Measurements from ENCODE around the gene C12orf42. TPM values are rescaled to one million over a fixed set of nuclear protein-coding genes. Genes with fewer than 3 reads are reported as not detected.
A peak's percentile ranks its signal among the peaks of the same experiment; 100 is the strongest.

C12orf42 gene
- total and polyA plus RNA-seq, 4 experiments from 2014 or later, result 4.5 to 12.8 (median 6.5) TPM

GRCh38 chr12:103354403-103354802, 141.4 kb downstream of the C12orf42 start:
- Histone ChIP-seq H3K4me1 (ENCODE audit: insufficient read depth, low read length) (no peaks in the 10 kb centered on the region), H3K36me3 (ENCODE audit: insufficient read depth, low read length) (no peaks in the 10 kb centered on the region), H3K27ac (ENCODE audit: low read depth, low read length) (no peak overlapping the region), H3K4me3 (ENCODE audit: low read length in 2 of 2) (no peak overlapping the region), H3K27me3 (ENCODE audit: insufficient read depth, low read length) (no peaks in the 10 kb centered on the region), H3K9me3 (ENCODE audit: control insufficient read depth in 1 of 2, low read length in 2 of 2) (no peaks in the 10 kb centered on the region)
- H3K27me3 Mint-ChIP-seq, result no peaks in the 10 kb centered on the region
- peaks cover 7 to 50% of the 10 kb centered on the region in 2 donors for H3K36me3 Mint-ChIP-seq
- no peak overlapping the region for H3K4me3 Mint-ChIP-seq
- no peak overlapping the region for H3K27ac Mint-ChIP-seq
- intact Hi-C loops (cut with micrococcal nuclease), result no loop called here
- H3K4me1 Mint-ChIP-seq, result peaks cover 0 to 8% (median 1%) of the 10 kb centered on the region in 4 donors
- no peak for DNase-seq
- peaks cover 0 to 7% (median under 1%) of the 10 kb centered on the region in 8 donors for H3K9me3 Mint-ChIP-seq
- ChIA-PET POLR2A (ENCODE audit: partially characterized antibody) (no interaction called here), CTCF (ENCODE audit: partially characterized antibody) (no interaction called here)

GRCh38 chr12:103353913-103354312, 141.9 kb downstream of the C12orf42 start:
- Histone ChIP-seq H3K36me3 (ENCODE audit: insufficient read depth, low read length) (no peaks in the 10 kb centered on the region), H3K27me3 (ENCODE audit: insufficient read depth, low read length) (no peaks in the 10 kb centered on the region), H3K4me1 (ENCODE audit: insufficient read depth, low read length) (no peaks in the 10 kb centered on the region), H3K4me3 (ENCODE audit: low read length in 2 of 2) (no peak overlapping the region), H3K9me3 (ENCODE audit: control insufficient read depth in 1 of 2, low read length in 2 of 2) (no peaks in the 10 kb centered on the region), H3K27ac (ENCODE audit: low read depth, low read length) (no peak overlapping the region)
- no peak overlapping the region for H3K4me3 Mint-ChIP-seq
- H3K27ac Mint-ChIP-seq, result no peak overlapping the region
- peaks cover 9 to 52% of the 10 kb centered on the region in 2 donors for H3K36me3 Mint-ChIP-seq
- peaks cover 0 to 7% (median under 1%) of the 10 kb centered on the region in 8 donors for H3K9me3 Mint-ChIP-seq
- peaks cover 0 to 11% (median 2%) of the 10 kb centered on the region in 4 donors for H3K4me1 Mint-ChIP-seq
- H3K27me3 Mint-ChIP-seq, result no peaks in the 10 kb centered on the region
- intact Hi-C loops (cut with micrococcal nuclease), result no loop called here
- CTCF ChIA-PET (ENCODE audit: partially characterized antibody), result no interaction called here
- POLR2A ChIA-PET (ENCODE audit: partially characterized antibody), result no interaction called here
- no peak for DNase-seq

GRCh38 chr12:103350116-103350515, 145.7 kb downstream of the C12orf42 start:
- peaks cover 11 to 28% of the 10 kb centered on the region in 2 donors for H3K36me3 Mint-ChIP-seq
- intact Hi-C loops (cut with micrococcal nuclease), result no loop called here

GRCh38 chr12:103348935-103349334, 146.8 kb downstream of the C12orf42 start:
- no peak for DNase-seq
- ChIA-PET POLR2A (ENCODE audit: partially characterized antibody) (no interaction called here), CTCF (ENCODE audit: partially characterized antibody) (no interaction called here)
- Histone ChIP-seq H3K4me1 (ENCODE audit: insufficient read depth, low read length) (no peaks in the 10 kb centered on the region), H3K4me3 (ENCODE audit: low read length in 2 of 2) (no peak overlapping the region), H3K9me3 (ENCODE audit: control insufficient read depth in 1 of 2, low read length in 2 of 2) (no peaks in the 10 kb centered on the region), H3K27me3 (ENCODE audit: insufficient read depth, low read length) (no peaks in the 10 kb centered on the region), H3K36me3 (ENCODE audit: insufficient read depth, low read length) (no peaks in the 10 kb centered on the region), H3K27ac (ENCODE audit: low read depth, low read length) (no peak overlapping the region)
- H3K4me1 Mint-ChIP-seq, result peaks cover 0 to 12% (median 6%) of the 10 kb centered on the region in 4 donors
- no peak overlapping the region for H3K4me3 Mint-ChIP-seq
- H3K36me3 Mint-ChIP-seq, result peaks cover 9 to 24% of the 10 kb centered on the region in 2 donors
- no peaks in the 10 kb centered on the region for H3K27me3 Mint-ChIP-seq
- H3K27ac Mint-ChIP-seq, result peak overlapping the region in 2 of 7 donors; percentile 1 to 57
- peaks cover 0 to 7% (median 3%) of the 10 kb centered on the region in 8 donors for H3K9me3 Mint-ChIP-seq
- intact Hi-C loops (cut with micrococcal nuclease), result no loop called here

More at GRCh38 chr12:103350116-103350515, 145.7 kb downstream of the C12orf42 start:
- no peak overlapping the region for H3K27ac Mint-ChIP-seq
- H3K36me3 ChIP-seq (ENCODE audit: insufficient read depth, low read length), result no peaks in the 10 kb centered on the region
- no peaks in the 10 kb centered on the region for H3K27me3 ChIP-seq (ENCODE audit: insufficient read depth, low read length)
- no peak overlapping the region for H3K4me3 ChIP-seq (ENCODE audit: low read length in 2 of 2)
- peaks cover 0 to 7% (median 2%) of the 10 kb centered on the region in 8 donors for H3K9me3 Mint-ChIP-seq
- H3K27ac ChIP-seq (ENCODE audit: low read depth, low read length), result no peak overlapping the region
- no peaks in the 10 kb centered on the region for H3K9me3 ChIP-seq (ENCODE audit: control insufficient read depth in 1 of 2, low read length in 2 of 2)
- CTCF ChIA-PET (ENCODE audit: partially characterized antibody), result no interaction called here
- H3K4me1 Mint-ChIP-seq, result peaks cover 0 to 13% (median 6%) of the 10 kb centered on the region in 4 donors
- H3K4me3 Mint-ChIP-seq, result no peak overlapping the region
- no peaks in the 10 kb centered on the region for H3K27me3 Mint-ChIP-seq
- POLR2A ChIA-PET (ENCODE audit: partially characterized antibody), result no interaction called here
- no peaks in the 10 kb centered on the region for H3K4me1 ChIP-seq (ENCODE audit: insufficient read depth, low read length)
- DNase-seq, result no peak

- Mint-ChIP-seq H3K36me3 (peaks cover 0 to 13% of the 10 kb centered on the region in 2 donors), H3K27me3 (no peaks in the 10 kb centered on the region), H3K27ac (no peak overlapping the region), H3K4me1 (no peaks in the 10 kb centered on the region), H3K4me3 (no peak overlapping the region), H3K9me3 (peaks cover 0 to 10% (median 4%) of the 10 kb centered on the region in 8 donors)
- Histone ChIP-seq H3K36me3 (ENCODE audit: insufficient read depth, low read length) (no peaks in the 10 kb centered on the region), H3K27ac (ENCODE audit: low read depth, low read length) (no peak overlapping the region), H3K4me1 (ENCODE audit: insufficient read depth, low read length) (no peaks in the 10 kb centered on the region), H3K4me3 (ENCODE audit: low read length in 2 of 2) (no peak overlapping the region), H3K27me3 (ENCODE audit: insufficient read depth, low read length) (no peaks in the 10 kb centered on the region), H3K9me3 (ENCODE audit: control insufficient read depth in 1 of 2, low read length in 2 of 2) (no peaks in the 10 kb centered on the region)
- no peak for DNase-seq
- ChIA-PET CTCF (ENCODE audit: partially characterized antibody) (no interaction called here), POLR2A (ENCODE audit: partially characterized antibody) (no interaction called here)
- intact Hi-C loops (cut with micrococcal nuclease), result no loop called here
These were observed 158.8 kb downstream of the C12orf42 start for GRCh38 chr12:103336940-103337339.

- Mint-ChIP-seq H3K4me1 (peaks cover 0 to 2% (median under 1%) of the 10 kb centered on the region in 4 donors), H3K36me3 (peaks cover 0 to 4% of the 10 kb centered on the region in 2 donors), H3K9me3 (peaks cover 0 to 1% (median 0%) of the 10 kb centered on the region in 8 donors), H3K4me3 (no peak overlapping the region), H3K27me3 (no peaks in the 10 kb centered on the region), H3K27ac (no peak overlapping the region)
- no peaks in the 10 kb centered on the region for H3K36me3 ChIP-seq (ENCODE audit: insufficient read depth, low read length)
- no peak for DNase-seq
- no peak overlapping the region for H3K27ac ChIP-seq (ENCODE audit: low read depth, low read length)
- no peaks in the 10 kb centered on the region for H3K9me3 ChIP-seq (ENCODE audit: control insufficient read depth in 1 of 2, low read length in 2 of 2)
- POLR2A ChIA-PET (ENCODE audit: partially characterized antibody), result no interaction called here
- H3K27me3 ChIP-seq (ENCODE audit: insufficient read depth, low read length), result no peaks in the 10 kb centered on the region
- no peak overlapping the region for H3K4me3 ChIP-seq (ENCODE audit: low read length in 2 of 2)
- H3K4me1 ChIP-seq (ENCODE audit: insufficient read depth, low read length), result no peaks in the 10 kb centered on the region
- intact Hi-C loops (cut with micrococcal nuclease), result no loop called here
- CTCF ChIA-PET (ENCODE audit: partially characterized antibody), result interaction anchor here (1.2 kb wide), 1 partner anchor 214 kb away, joined by 3 read pairs; no protein-coding TSS in a partner anchor
These were observed 161.3 kb downstream of the C12orf42 start for GRCh38 chr12:103334466-103334865.

- POLR2A ChIA-PET (ENCODE audit: partially characterized antibody), result no interaction called here
- H3K9me3 Mint-ChIP-seq, result peaks cover 0 to 1% (median 0%) of the 10 kb centered on the region in 8 donors
- Histone ChIP-seq H3K4me3 (ENCODE audit: low read length in 2 of 2) (no peak overlapping the region), H3K27me3 (ENCODE audit: insufficient read depth, low read length) (no peaks in the 10 kb centered on the region), H3K4me1 (ENCODE audit: insufficient read depth, low read length) (no peaks in the 10 kb centered on the region), H3K36me3 (ENCODE audit: insufficient read depth, low read length) (no peaks in the 10 kb centered on the region), H3K27ac (ENCODE audit: low read depth, low read length) (no peak overlapping the region), H3K9me3 (ENCODE audit: control insufficient read depth in 1 of 2, low read length in 2 of 2) (no peaks in the 10 kb centered on the region)
- H3K4me1 Mint-ChIP-seq, result peaks cover 0 to 2% (median under 1%) of the 10 kb centered on the region in 4 donors
- no peak for DNase-seq
- intact Hi-C loops (cut with micrococcal nuclease), result no loop called here
- H3K4me3 Mint-ChIP-seq, result no peak overlapping the region
- CTCF ChIA-PET (ENCODE audit: partially characterized antibody), result no interaction called here
- H3K27me3 Mint-ChIP-seq, result no peaks in the 10 kb centered on the region
- H3K36me3 Mint-ChIP-seq, result no peaks in the 10 kb centered on the region
- no peak overlapping the region for H3K27ac Mint-ChIP-seq
These were observed 162.1 kb downstream of the C12orf42 start for GRCh38 chr12:103333676-103334075.

GRCh38 chr12:103331643-103332042, 164.1 kb downstream of the C12orf42 start:
- ChIA-PET POLR2A (ENCODE audit: partially characterized antibody) (no interaction called here), CTCF (ENCODE audit: partially characterized antibody) (no interaction called here)
- Histone ChIP-seq H3K4me3 (ENCODE audit: low read length in 2 of 2) (no peak overlapping the region), H3K27me3 (ENCODE audit: insufficient read depth, low read length) (no peaks in the 10 kb centered on the region), H3K36me3 (ENCODE audit: insufficient read depth, low read length) (no peaks in the 10 kb centered on the region), H3K27ac (ENCODE audit: low read depth, low read length) (no peak overlapping the region), H3K9me3 (ENCODE audit: control insufficient read depth in 1 of 2, low read length in 2 of 2) (no peaks in the 10 kb centered on the region), H3K4me1 (ENCODE audit: insufficient read depth, low read length) (no peaks in the 10 kb centered on the region)
- H3K27me3 Mint-ChIP-seq, result no peaks in the 10 kb centered on the region
- DNase-seq, result no peak
- no peaks in the 10 kb centered on the region for H3K9me3 Mint-ChIP-seq
- H3K36me3 Mint-ChIP-seq, result peaks cover 0 to 1% of the 10 kb centered on the region in 2 donors
- H3K27ac Mint-ChIP-seq, result no peak overlapping the region
- H3K4me1 Mint-ChIP-seq, result peaks cover 0 to 2% (median under 1%) of the 10 kb centered on the region in 4 donors
- no peak overlapping the region for H3K4me3 Mint-ChIP-seq
- intact Hi-C loops (cut with micrococcal nuclease), result no loop called here

Measured in CD4-positive, alpha-beta memory T cell (primary cell).